GM19467 (cell line): ENCODE measurements around the gene MARCHF11.

Experiments
- ATAC-seq: cut with Tn5 transposase; IDR thresholded peaks from one replicate; pipeline ENCODE4 v1.9.1; 2021; ENCODE audit warnings: mild to moderate bottlenecking, moderate library complexity; ENCODE audit not compliant: unreplicated experiment

MARCHF11 gene

GRCh38 chr5:16134204-16134603, 45.4 kb downstream of the MARCHF11 start:
- no peak for ATAC-seq

GRCh38 chr5:16131878-16132277, 47.7 kb downstream of the MARCHF11 start:
- ATAC-seq = no peak

- no peak for ATAC-seq
These were observed 50.6 kb downstream of the MARCHF11 start for GRCh38 chr5:16128944-16129343.

GRCh38 chr5:16127865-16128544, 51.6 kb downstream of the MARCHF11 start:
- ATAC-seq = no peak

GRCh38 chr5:16120579-16120978, 59.0 kb downstream of the MARCHF11 start:
- no peak for ATAC-seq

- ATAC-seq = no peak
These were observed 59.8 kb downstream of the MARCHF11 start for GRCh38 chr5:16119790-16120189.

- ATAC-seq = no peak
These were observed 64.5 kb downstream of the MARCHF11 start for GRCh38 chr5:16115140-16115539.

- ATAC-seq = no peak
These were observed 71.2 kb downstream of the MARCHF11 start for GRCh38 chr5:16108418-16108817.

GRCh38 chr5:16104961-16105360, 74.6 kb downstream of the MARCHF11 start:
- ATAC-seq = no peak

GRCh38 chr5:16095612-16096011, 84.0 kb downstream of the MARCHF11 start:
- no peak for ATAC-seq

- ATAC-seq = no peak
These were observed 89.3 kb downstream of the MARCHF11 start for GRCh38 chr5:16090270-16090669.

GRCh38 chr5:16082982-16083381, 96.6 kb downstream of the MARCHF11 start:
- no peak for ATAC-seq

- no peak for ATAC-seq
These were observed 97.5 kb downstream of the MARCHF11 start for GRCh38 chr5:16082053-16082452.

GRCh38 chr5:16081376-16081955, 98.1 kb downstream of the MARCHF11 start:
- no peak for ATAC-seq

GRCh38 chr5:16076657-16077056, 102.9 kb downstream of the MARCHF11 start:
- ATAC-seq = no peak

- no peak for ATAC-seq
These were observed 105.2 kb downstream of the MARCHF11 start for GRCh38 chr5:16074358-16074757.

- no peak for ATAC-seq
These were observed 107.0 kb downstream of the MARCHF11 start for GRCh38 chr5:16072616-16073015.

GRCh38 chr5:16067415-16067814, 112.2 kb downstream of the MARCHF11 start:
- ATAC-seq = no peak

- ATAC-seq = no peak
These were observed 112.8 kb downstream of the MARCHF11 start for GRCh38 chr5:16066810-16067209.

GRCh38 chr5:16066320-16066719, 113.3 kb downstream of the MARCHF11 start:
- ATAC-seq = no peak

- ATAC-seq = no peak
These were observed 113.8 kb downstream of the MARCHF11 start for GRCh38 chr5:16065831-16066230.

- no peak for ATAC-seq
These were observed 115.3 kb downstream of the MARCHF11 start for GRCh38 chr5:16064135-16064893.
